Breast epithelium (tissue), 4 donors: ENCODE data around the gene RWDD2A. TPM values are rescaled to one million over a fixed set of nuclear protein-coding genes. Genes with fewer than 3 reads are reported as not detected.

ENCODE experiments used
- DNase-seq, 2 donors: peaks; one replicate each; pipeline ENCODE4 v3.0.0-alpha.2; 2019; ENCODE audit warnings: low spot score in 2 of 2
- H3K27ac ChIP-seq, 2 donors: fragments of 200-600 bp; sonication (generic) in 1 of 2; one replicate each; pipeline ENCODE4 v1.5.1; 2016 to 2019; ENCODE audit warnings: mild to moderate bottlenecking in 1 of 2
- H3K27me3 ChIP-seq, 2 donors: fragments of 200-600 bp; sonication (generic) in 1 of 2; one replicate each; pipeline versions ENCODE4 v1.5.1 to v1.6.0; 2017 to 2019; ENCODE audit warnings: control low read depth in 1 of 2, mild to moderate bottlenecking in 1 of 2
- H3K36me3 ChIP-seq: fragments of 200-600 bp; one replicate; pipeline ENCODE4 v1.5.1; 2019
- H3K4me1 ChIP-seq, 2 donors: fragments of 200-600 bp; sonication (generic); one replicate each; pipeline ENCODE4 v1.5.1; 2016 to 2019; ENCODE audit warnings: control low read depth in 1 of 2
- H3K4me3 ChIP-seq, 3 donors: fragments of 200-600 bp; sonication (generic); 1 replicate in 2 of 3; 2 replicates in 1 of 3; pipeline ENCODE4 v1.5.1; 2016 to 2019; ENCODE audit warnings: mild to moderate bottlenecking in 3 of 3, moderate library complexity in 2 of 3
- H3K9me3 ChIP-seq, 2 donors: fragments of 200-600 bp; sonication (generic) in 1 of 2; one replicate each; pipeline ENCODE4 v1.5.1; 2016 to 2019; ENCODE audit warnings: control low read depth in 1 of 2
- POLR2A ChIP-seq: fragments of 450-650 bp; IDR thresholded peaks from one replicate; pipeline ENCODE4 v1.6.1; 2016; ENCODE audit warnings: antibody characterized with exemption, mild to moderate bottlenecking, moderate library complexity
- POLR2AphosphoS5 ChIP-seq, 3 donors: sonication (generic); formaldehyde crosslinking; IDR thresholded peaks; one replicate each; pipeline ENCODE4 v1.6.1; 2017; ENCODE audit warnings: antibody characterized with exemption in 3 of 3
- intact Hi-C: fragments of 100-400 bp; cut with DNase I; formaldehyde crosslinking; loops from one replicate; pipeline ENCODE4 v1.15.1; 2023; ENCODE audit warnings: low total_unique reads
- total RNA-seq, 3 donors: library from RNA; depleted of rRNA; stranded (reverse); fragments of >200 nt; gene quantifications; one replicate each; pipeline ENCODE4 v1.1.0, GENCODE V29; 2016
- TF ChIP-seq, protein P1 (sequence below), 3 donors: fragments of 450-650 bp; IDR thresholded peaks; one replicate each; pipeline ENCODE4 v1.5.1; 2016 to 2017; ENCODE audit warnings: antibody characterized with exemption in 3 of 3, mild to moderate bottlenecking in 3 of 3, moderate library complexity in 3 of 3

The RWDD2A gene
- total RNA-seq, 3 donors from 2014 or later: 3.0 to 3.7 (median 3.6) TPM

DNA sequence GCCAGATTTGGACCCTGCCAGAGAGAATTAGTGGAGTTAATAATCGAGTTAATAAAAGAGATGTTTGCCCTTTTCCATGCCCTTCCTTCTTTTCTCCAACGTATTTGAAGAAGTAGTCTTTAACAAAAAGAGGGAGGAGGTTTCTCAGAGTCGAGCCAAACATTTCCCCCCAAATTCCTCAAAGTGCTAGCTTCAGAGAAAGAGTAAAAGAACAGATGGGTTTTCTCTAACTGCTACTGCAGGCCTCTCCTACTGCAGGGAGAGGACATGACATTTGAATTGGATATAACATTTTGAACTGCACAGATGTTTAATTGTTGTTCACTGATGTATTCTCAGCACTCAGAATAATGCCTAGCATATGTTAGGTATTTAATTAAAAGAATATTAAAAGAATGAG, 25.5 kb downstream of the RWDD2A start:
- H3K27ac ChIP-seq: no peak overlapping the region
- no peaks in the 10 kb centered on the region for H3K36me3 ChIP-seq
- H3K4me1 ChIP-seq: no peaks in the 10 kb centered on the region
- no peaks in the 10 kb centered on the region for H3K9me3 ChIP-seq
- intact Hi-C loops: no loop called here
- no peaks in the 10 kb centered on the region for H3K27me3 ChIP-seq
- H3K4me3 ChIP-seq: no peak overlapping the region
- TF ChIP-seq, protein P1, sequence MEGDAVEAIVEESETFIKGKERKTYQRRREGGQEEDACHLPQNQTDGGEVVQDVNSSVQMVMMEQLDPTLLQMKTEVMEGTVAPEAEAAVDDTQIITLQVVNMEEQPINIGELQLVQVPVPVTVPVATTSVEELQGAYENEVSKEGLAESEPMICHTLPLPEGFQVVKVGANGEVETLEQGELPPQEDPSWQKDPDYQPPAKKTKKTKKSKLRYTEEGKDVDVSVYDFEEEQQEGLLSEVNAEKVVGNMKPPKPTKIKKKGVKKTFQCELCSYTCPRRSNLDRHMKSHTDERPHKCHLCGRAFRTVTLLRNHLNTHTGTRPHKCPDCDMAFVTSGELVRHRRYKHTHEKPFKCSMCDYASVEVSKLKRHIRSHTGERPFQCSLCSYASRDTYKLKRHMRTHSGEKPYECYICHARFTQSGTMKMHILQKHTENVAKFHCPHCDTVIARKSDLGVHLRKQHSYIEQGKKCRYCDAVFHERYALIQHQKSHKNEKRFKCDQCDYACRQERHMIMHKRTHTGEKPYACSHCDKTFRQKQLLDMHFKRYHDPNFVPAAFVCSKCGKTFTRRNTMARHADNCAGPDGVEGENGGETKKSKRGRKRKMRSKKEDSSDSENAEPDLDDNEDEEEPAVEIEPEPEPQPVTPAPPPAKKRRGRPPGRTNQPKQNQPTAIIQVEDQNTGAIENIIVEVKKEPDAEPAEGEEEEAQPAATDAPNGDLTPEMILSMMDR (IDR thresholded peaks at IDR 0.05): no peak
- TF ChIP-seq POLR2A (no peak), POLR2AphosphoS5 (IDR thresholded peaks at IDR 0.05) (no peak)
- no peak for DNase-seq

DNA sequence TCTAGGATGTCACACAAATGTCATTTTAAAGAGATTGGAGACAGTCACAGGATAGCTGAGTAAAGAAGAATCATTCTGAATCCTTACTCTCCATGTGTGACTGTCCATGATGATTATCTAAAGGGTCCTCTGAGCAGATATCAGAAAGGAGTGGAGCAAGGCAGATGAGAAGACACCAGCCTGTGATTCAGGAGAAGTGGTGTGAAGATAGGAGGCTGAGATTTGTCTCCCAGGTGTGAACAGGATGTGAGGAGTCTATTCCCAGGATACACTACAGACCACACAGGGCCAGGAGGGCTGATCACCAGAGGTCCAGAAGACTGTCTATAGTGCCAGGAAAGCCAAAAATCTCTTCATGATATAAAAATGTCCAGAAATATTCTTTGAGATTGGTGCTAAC, 27.0 kb downstream of the RWDD2A start:
- Histone ChIP-seq H3K9me3 (no peaks in the 10 kb centered on the region), H3K4me3 (no peak overlapping the region), H3K27me3 (no peaks in the 10 kb centered on the region), H3K36me3 (no peaks in the 10 kb centered on the region), H3K4me1 (no peaks in the 10 kb centered on the region), H3K27ac (no peak overlapping the region)
- TF ChIP-seq, protein P1 (IDR thresholded peaks at IDR 0.05): no peak
- TF ChIP-seq POLR2AphosphoS5 (IDR thresholded peaks at IDR 0.05) (no peak), POLR2A (no peak)
- no peak for DNase-seq
- intact Hi-C loops: no loop called here

DNA sequence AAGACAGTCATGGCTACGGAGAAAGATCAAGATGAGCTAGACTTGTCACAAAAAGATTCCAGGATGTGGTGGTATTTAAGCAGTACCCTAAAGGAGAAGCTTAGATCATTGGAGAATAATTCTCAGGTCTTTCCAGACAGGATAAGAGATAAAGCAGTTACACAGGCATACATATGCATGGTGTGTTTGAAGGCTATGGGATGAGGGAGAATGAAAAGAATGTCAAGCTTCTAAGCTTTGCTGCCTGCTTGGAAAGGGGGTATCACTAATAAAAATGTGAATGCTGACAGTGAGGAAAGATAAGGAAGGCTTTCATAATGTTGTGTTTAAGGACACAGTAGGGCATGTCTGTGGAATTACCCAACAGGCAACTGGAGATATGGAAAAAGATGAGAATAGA, 28.1 kb downstream of the RWDD2A start:
- no peak for DNase-seq
- no peaks in the 10 kb centered on the region for H3K36me3 ChIP-seq
- H3K27ac ChIP-seq: no peak overlapping the region
- H3K4me1 ChIP-seq: no peaks in the 10 kb centered on the region
- intact Hi-C loops: no loop called here
- no peaks in the 10 kb centered on the region for H3K9me3 ChIP-seq
- no peaks in the 10 kb centered on the region for H3K27me3 ChIP-seq
- H3K4me3 ChIP-seq: no peak overlapping the region
- TF ChIP-seq, protein P1 (IDR thresholded peaks at IDR 0.05): no peak
- TF ChIP-seq POLR2A: no peak
- no peak for TF ChIP-seq POLR2AphosphoS5 (IDR thresholded peaks at IDR 0.05)

DNA sequence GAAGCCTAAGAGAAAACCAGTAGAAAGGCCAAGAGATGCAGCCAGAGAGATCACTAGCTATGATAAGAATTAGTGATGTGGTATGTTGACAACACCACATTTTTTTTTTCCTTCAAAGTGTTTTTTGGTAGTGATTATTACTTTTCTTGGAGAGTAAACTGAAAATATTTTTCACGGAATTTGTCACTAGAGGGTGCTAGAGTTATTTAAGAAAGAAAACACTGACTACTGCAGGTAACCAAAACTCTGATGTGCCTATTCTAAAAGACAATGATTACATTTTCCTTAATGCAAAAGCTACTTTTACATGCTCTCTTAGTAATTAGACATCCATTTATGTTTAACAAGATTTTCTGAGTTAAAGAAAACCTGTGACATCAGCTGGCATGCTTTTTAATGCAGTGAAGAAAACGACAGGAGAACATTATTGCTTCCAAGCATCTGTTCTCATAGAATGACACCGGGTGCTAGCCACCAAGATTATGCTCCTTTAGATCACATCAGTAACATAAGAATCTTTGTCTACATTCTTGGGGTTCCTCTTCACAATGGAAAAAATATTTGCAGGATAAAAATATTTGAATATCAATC, 28.8 kb downstream of the RWDD2A start:
- no peak for TF ChIP-seq POLR2AphosphoS5 (IDR thresholded peaks at IDR 0.05)
- TF ChIP-seq, protein P1 (IDR thresholded peaks at IDR 0.05): peak in 2 of 3 donors; percentile 36 to 37
- Histone ChIP-seq H3K4me3 (no peak overlapping the region), H3K9me3 (no peaks in the 10 kb centered on the region), H3K36me3 (no peaks in the 10 kb centered on the region), H3K4me1 (no peaks in the 10 kb centered on the region), H3K27ac (no peak overlapping the region), H3K27me3 (no peaks in the 10 kb centered on the region)
- intact Hi-C loops: no loop called here
- DNase-seq: no peak

DNA sequence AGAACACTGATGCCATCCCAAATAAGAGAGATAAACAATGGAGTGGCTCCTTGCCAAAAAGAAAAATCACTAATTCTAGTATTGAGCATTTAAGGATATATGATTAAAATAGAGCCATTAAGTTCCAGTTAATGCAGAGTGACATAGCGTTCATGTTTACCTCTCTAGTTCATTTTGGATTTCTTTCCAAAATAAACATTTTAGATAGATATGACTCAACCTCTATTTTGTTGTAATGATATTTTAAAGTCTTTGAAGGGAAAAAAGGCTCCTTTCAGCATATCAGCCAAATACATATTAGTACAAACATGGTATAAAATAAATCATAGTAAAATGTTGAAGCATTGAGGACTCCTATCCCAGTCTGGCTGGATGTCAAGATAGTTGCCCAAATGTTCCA, 33.4 kb downstream of the RWDD2A start:
- H3K27ac ChIP-seq: no peak overlapping the region
- intact Hi-C loops: no loop called here
- H3K4me1 ChIP-seq: no peaks in the 10 kb centered on the region
- no peak overlapping the region for H3K4me3 ChIP-seq
- TF ChIP-seq POLR2A: no peak
- TF ChIP-seq POLR2AphosphoS5 (IDR thresholded peaks at IDR 0.05): no peak
- TF ChIP-seq, protein P1 (IDR thresholded peaks at IDR 0.05): no peak
- no peaks in the 10 kb centered on the region for H3K36me3 ChIP-seq
- no peaks in the 10 kb centered on the region for H3K27me3 ChIP-seq
- no peak for DNase-seq
- H3K9me3 ChIP-seq: no peaks in the 10 kb centered on the region
